Common myeloid progenitor, CD34-positive (primary cell): Measurements from ENCODE around the gene VASN.

Experiments
- CTCF ChIA-PET: fragments of 350-600 bp; sonication (Branson Sonifier 250); formaldehyde crosslinking; loops from one replicate; lab custom pipeline; 2021; ENCODE audit warnings: antibody characterized with exemption; lab: Charles Lee
- POLR2A ChIA-PET: fragments of 350-600 bp; sonication (Branson Sonifier 250); formaldehyde crosslinking; loops from one replicate; lab custom pipeline; 2021; ENCODE audit warnings: antibody characterized with exemption; lab: Charles Lee
- DNase-seq, 3 donors: peaks; one replicate each; pipeline versions ENCODE4 v3.0.0 to v3.0.0-alpha.2; 2013
- H3K27ac ChIP-seq, 2 experiments: 1 replicate in 1 of 2; 2 replicates in 1 of 2; pipeline ENCODE4 v1.7.0; 2013; ENCODE audit warnings: inconsistent platforms in 2 of 2, low read length in 2 of 2, mild to moderate bottlenecking in 2 of 2, low read depth in 1 of 2, moderate library complexity in 1 of 2; ENCODE audit not compliant: severe bottlenecking in 2 of 2, insufficient read depth in 1 of 2, poor library complexity in 1 of 2
- H3K27me3 ChIP-seq, 5 experiments: replicated peaks in 2 of 5; 1 replicate in 3 of 5; 2 replicates in 2 of 5; pipeline versions ENCODE4 v1.6.1 to v1.7.0; 2013; ENCODE audit warnings: low read length in 4 of 5, mild to moderate bottlenecking in 2 of 5, moderate library complexity in 2 of 5, inconsistent platforms in 1 of 5; ENCODE audit not compliant: insufficient read depth in 5 of 5, control insufficient read depth in 4 of 5
- H3K36me3 ChIP-seq, 4 experiments: 1 replicate in 2 of 4; 2 replicates in 2 of 4; pipeline versions ENCODE4 v1.6.1 to v1.7.0; 2013; ENCODE audit warnings: low read length in 3 of 4, control low read depth in 1 of 4, mild to moderate bottlenecking in 1 of 4; ENCODE audit not compliant: control insufficient read depth in 4 of 4, insufficient read depth in 4 of 4
- H3K4me1 ChIP-seq, 4 experiments: 1 replicate in 3 of 4; 2 replicates in 1 of 4; pipeline versions ENCODE4 v1.6.1 to v1.7.1; 2013; ENCODE audit warnings: low read length in 3 of 4, mild to moderate bottlenecking in 3 of 4, control low read depth in 1 of 4, inconsistent platforms in 1 of 4, moderate library complexity in 1 of 4; ENCODE audit not compliant: control insufficient read depth in 4 of 4, insufficient read depth in 4 of 4; ENCODE audit errors: control extremely low read depth in 1 of 4
- H3K4me3 ChIP-seq, 7 experiments: 1 replicate in 4 of 7; 2 replicates in 3 of 7; pipeline versions ENCODE4 v1.5.1 to v1.7.0; 2013; ENCODE audit warnings: mild to moderate bottlenecking in 7 of 7, low read length in 6 of 7, moderate library complexity in 6 of 7, inconsistent platforms in 2 of 7, low read depth in 2 of 7, control low read depth in 1 of 7; ENCODE audit not compliant: insufficient read depth in 4 of 7, control insufficient read depth in 1 of 7; ENCODE audit errors: extremely low read depth in 1 of 7
- H3K9me3 ChIP-seq, 5 experiments: 1 replicate in 4 of 5; 2 replicates in 1 of 5; pipeline versions ENCODE4 v1.6.1 to v1.7.1; 2013; ENCODE audit warnings: low read length in 4 of 5, mild to moderate bottlenecking in 2 of 5, inconsistent platforms in 1 of 5, low read depth in 1 of 5, moderate library complexity in 1 of 5; ENCODE audit not compliant: control insufficient read depth in 4 of 5, insufficient read depth in 2 of 5; ENCODE audit errors: control extremely low read depth in 1 of 5
- WGBS: methylation state at CpG from one replicate; pipeline ENCODE4 v1.1.5; 2013; ENCODE audit not compliant: insufficient coverage; 5-methylcytosine and 5-hydroxymethylcytosine counted together

The VASN gene

GRCh38 chr16:4403133-4403949 lies 31.7 kb downstream of the VASN start:
- peaks cover 2 to 67% (median 50%) of the 10 kb centered on the region in 4 experiments for H3K36me3 ChIP-seq
- no peaks in the 10 kb centered on the region for H3K27me3 ChIP-seq
- no peaks in the 10 kb centered on the region for H3K9me3 ChIP-seq
- POLR2A ChIA-PET = interaction anchor here (0.9 to 2.1 kb wide), 2 partner anchors 12 to 13 kb away, joined by 4 to 10 read pairs; partner anchors contain the start of gene CORO7
- no peak overlapping the region for H3K4me3 ChIP-seq
- H3K27ac ChIP-seq = no peak overlapping the region
- CTCF ChIA-PET = interaction anchor here (0.7 to 8.1 kb wide), 30 partner anchors 12 to 178 kb away, joined by 3 to 112 read pairs (median 4); partner anchors contain the start of genes CORO7 and PAM16
- no peak for DNase-seq
- H3K4me1 ChIP-seq = no peaks in the 10 kb centered on the region
- WGBS = 98% methylated on average over 22 of the region's 24 CpGs

GRCh38 chr16:4404247-4404966 lies 32.8 kb downstream of the VASN start:
- H3K4me1 ChIP-seq = no peaks in the 10 kb centered on the region
- H3K4me3 ChIP-seq = no peak overlapping the region
- peaks cover 5 to 69% (median 54%) of the 10 kb centered on the region in 4 experiments for H3K36me3 ChIP-seq
- ChIA-PET POLR2A (interaction anchor here (2.1 kb wide), 1 partner anchor 11 kb away, joined by 10 read pairs; the partner anchor contains the start of gene CORO7), CTCF (interaction anchor here (0.9 to 8.1 kb wide), 12 partner anchors 11 to 166 kb away, joined by 3 to 112 read pairs (median 4); partner anchors contain the start of gene CORO7)
- WGBS = 89% methylated on average over 13 of the region's 20 CpGs
- no peaks in the 10 kb centered on the region for H3K9me3 ChIP-seq
- no peak overlapping the region for H3K27ac ChIP-seq
- peak in 2 of 3 donors; percentile 57 to 59 for DNase-seq
- no peaks in the 10 kb centered on the region for H3K27me3 ChIP-seq

GRCh38 chr16:4404967-4405696 lies 33.5 kb downstream of the VASN start:
- POLR2A ChIA-PET = interaction anchor here (2.1 kb wide), 1 partner anchor 10 kb away, joined by 10 read pairs; the partner anchor contains the start of gene CORO7
- H3K36me3 ChIP-seq = peaks cover 3 to 75% (median 55%) of the 10 kb centered on the region in 4 experiments
- H3K4me1 ChIP-seq = no peaks in the 10 kb centered on the region
- CTCF ChIA-PET = interaction anchor here (1.2 to 8.1 kb wide), 5 partner anchors 10 to 165 kb away, joined by 3 to 112 read pairs (median 4); partner anchors contain the start of gene CORO7
- no peaks in the 10 kb centered on the region for H3K27me3 ChIP-seq
- H3K4me3 ChIP-seq = no peak overlapping the region
- DNase-seq = no peak
- no peaks in the 10 kb centered on the region for H3K9me3 ChIP-seq
- 94% methylated on average over 17 of the region's 24 CpGs for WGBS
- H3K27ac ChIP-seq = no peak overlapping the region

- no peak overlapping the region for H3K27ac ChIP-seq
- H3K4me3 ChIP-seq = no peak overlapping the region
- no peaks in the 10 kb centered on the region for H3K4me1 ChIP-seq
- POLR2A ChIA-PET = no interaction called here
- CTCF ChIA-PET = interaction anchor here (1.4 to 6.7 kb wide), 2 partner anchors 7 to 48 kb away, joined by 3 to 103 read pairs; partner anchors contain the start of gene CORO7
- no peaks in the 10 kb centered on the region for H3K9me3 ChIP-seq
- 98% methylated on average over 21 of the region's 22 CpGs for WGBS
- peaks cover 7 to 82% (median 56%) of the 10 kb centered on the region in 4 experiments for H3K36me3 ChIP-seq
- DNase-seq = no peak
- no peaks in the 10 kb centered on the region for H3K27me3 ChIP-seq
These were observed 36.1 kb downstream of the VASN start for GRCh38 chr16:4407543-4408322.

GRCh38 chr16:4408323-4408690 lies 36.7 kb downstream of the VASN start:
- WGBS = 93% methylated on average over 10 of the region's 10 CpGs
- H3K27me3 ChIP-seq = no peaks in the 10 kb centered on the region
- H3K36me3 ChIP-seq = peaks cover 9 to 82% (median 58%) of the 10 kb centered on the region in 4 experiments
- H3K9me3 ChIP-seq = no peaks in the 10 kb centered on the region
- no peak for DNase-seq
- POLR2A ChIA-PET = no interaction called here
- H3K27ac ChIP-seq = no peak overlapping the region
- H3K4me1 ChIP-seq = no peaks in the 10 kb centered on the region
- CTCF ChIA-PET = interaction anchor here (1.5 to 6.7 kb wide), 2 partner anchors 7 to 80 kb away, joined by 3 to 103 read pairs; partner anchors contain the start of gene CORO7
- no peak overlapping the region for H3K4me3 ChIP-seq
